ENCODE measurements around the gene SPATA46. TPM values are rescaled to one million over a fixed set of nuclear protein-coding genes. Genes with fewer than 3 reads are reported as not detected.

SPATA46 gene
- total and polyA plus RNA-seq, 8 donors, result not detected

DNA sequence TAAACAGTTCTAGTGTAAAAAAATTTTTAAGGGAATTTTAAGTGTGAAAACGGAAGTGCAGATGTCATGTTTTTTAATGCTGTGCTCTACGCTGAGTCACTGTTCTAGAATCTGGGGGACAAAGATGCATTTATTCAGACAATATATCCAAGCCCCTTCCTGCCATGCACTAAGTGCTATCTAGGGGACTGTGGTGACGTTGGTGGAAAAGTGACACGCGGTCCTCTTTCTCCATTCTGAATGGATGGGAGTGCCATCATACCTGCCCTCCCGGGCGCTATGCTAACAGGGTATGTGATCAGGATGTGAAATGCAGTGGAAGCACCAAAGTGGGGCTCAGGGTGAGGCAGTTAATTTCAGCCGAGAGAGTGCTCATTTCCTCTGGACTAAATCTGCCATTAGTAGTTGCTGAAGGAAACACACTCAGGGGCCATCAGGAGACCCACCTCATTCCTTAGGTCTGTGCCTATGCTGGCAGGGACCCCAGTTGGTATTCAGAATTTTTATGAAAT, 11.5 kb upstream of the SPATA46 start:
- H3K4me1 ChIP-seq, result no peaks in the 10 kb centered on the region
- DNase-seq, result no peak
- FAIRE-seq, result no peak
- no peak for ATAC-seq
- H3K27ac ChIP-seq, result no peak overlapping the region
- 72 to 79% methylated on average over 8 of the region's 8 CpGs for WGBS, 2 donors
- H3K9me3 ChIP-seq, result no peaks in the 10 kb centered on the region
- no peaks in the 10 kb centered on the region for H3K27me3 ChIP-seq
- no peak overlapping the region for H3K4me3 ChIP-seq
- intact Hi-C loops (cut with DNase I), result loop anchor here in 2 of 3 donors (5.0 to 10.0 kb wide), 2 partner anchors 331 to 333 kb away; no protein-coding TSS in a partner anchor
- TF ChIP-seq, protein P1, sequence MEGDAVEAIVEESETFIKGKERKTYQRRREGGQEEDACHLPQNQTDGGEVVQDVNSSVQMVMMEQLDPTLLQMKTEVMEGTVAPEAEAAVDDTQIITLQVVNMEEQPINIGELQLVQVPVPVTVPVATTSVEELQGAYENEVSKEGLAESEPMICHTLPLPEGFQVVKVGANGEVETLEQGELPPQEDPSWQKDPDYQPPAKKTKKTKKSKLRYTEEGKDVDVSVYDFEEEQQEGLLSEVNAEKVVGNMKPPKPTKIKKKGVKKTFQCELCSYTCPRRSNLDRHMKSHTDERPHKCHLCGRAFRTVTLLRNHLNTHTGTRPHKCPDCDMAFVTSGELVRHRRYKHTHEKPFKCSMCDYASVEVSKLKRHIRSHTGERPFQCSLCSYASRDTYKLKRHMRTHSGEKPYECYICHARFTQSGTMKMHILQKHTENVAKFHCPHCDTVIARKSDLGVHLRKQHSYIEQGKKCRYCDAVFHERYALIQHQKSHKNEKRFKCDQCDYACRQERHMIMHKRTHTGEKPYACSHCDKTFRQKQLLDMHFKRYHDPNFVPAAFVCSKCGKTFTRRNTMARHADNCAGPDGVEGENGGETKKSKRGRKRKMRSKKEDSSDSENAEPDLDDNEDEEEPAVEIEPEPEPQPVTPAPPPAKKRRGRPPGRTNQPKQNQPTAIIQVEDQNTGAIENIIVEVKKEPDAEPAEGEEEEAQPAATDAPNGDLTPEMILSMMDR (IDR thresholded peaks at IDR 0.05), result no peak
- no peaks in the 10 kb centered on the region for H3K36me3 ChIP-seq

DNA sequence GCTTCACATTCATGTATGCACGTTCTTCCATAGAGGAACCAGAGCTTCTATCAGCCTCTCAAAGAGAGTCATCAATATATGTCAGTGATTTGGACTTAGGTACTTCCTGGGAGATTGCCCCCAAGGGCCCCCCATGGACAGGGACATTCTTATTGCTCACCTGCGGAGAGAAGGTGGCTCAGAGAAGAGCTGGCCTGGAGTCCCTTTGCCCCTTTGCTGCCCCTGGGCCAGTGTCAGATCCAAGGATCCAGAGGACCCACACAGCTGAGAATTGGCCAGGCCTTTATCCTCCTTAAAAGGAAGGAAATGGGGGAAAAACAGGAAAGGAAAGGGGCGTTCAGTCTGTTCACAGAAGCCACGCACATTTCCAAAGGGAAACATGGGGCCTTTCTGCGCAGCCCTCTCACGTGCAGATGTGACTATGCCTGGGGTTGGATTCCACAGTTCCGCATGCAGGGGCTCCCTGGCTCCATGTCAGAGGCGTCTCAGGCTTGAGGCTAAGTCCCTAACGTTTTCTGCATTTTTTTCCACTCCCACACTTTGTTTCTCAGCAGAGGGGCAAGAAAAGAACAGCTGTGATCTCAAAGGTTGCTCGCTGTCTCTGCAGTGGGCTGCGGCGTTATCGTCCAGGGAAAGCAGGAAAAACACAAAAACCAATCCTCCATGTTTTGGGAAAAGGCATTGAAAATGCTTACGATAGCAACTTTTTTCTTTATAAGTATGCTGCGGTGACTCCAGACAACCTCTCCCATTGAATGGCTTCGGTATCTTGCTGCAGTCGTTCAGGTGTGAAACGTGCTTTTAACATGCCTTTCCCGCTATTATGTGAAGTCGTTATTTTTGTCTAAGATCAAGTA, 10.8 kb upstream of the SPATA46 start:
- intact Hi-C loops (cut with DNase I), result loop anchor here in 2 of 3 donors (5.0 to 10.0 kb wide), 2 partner anchors 330 to 333 kb away; no protein-coding TSS in a partner anchor
- no peak overlapping the region for H3K27ac ChIP-seq
- no peaks in the 10 kb centered on the region for H3K27me3 ChIP-seq
- TF ChIP-seq, protein P1 (IDR thresholded peaks at IDR 0.05), result no peak
- no peaks in the 10 kb centered on the region for H3K4me1 ChIP-seq
- ATAC-seq (no peak), FAIRE-seq (no peak), DNase-seq (no peak)
- no peaks in the 10 kb centered on the region for H3K9me3 ChIP-seq
- H3K36me3 ChIP-seq, result no peaks in the 10 kb centered on the region
- 76 to 79% methylated on average over 20 of the region's 20 CpGs for WGBS, 2 donors
- no peak overlapping the region for H3K4me3 ChIP-seq

DNA sequence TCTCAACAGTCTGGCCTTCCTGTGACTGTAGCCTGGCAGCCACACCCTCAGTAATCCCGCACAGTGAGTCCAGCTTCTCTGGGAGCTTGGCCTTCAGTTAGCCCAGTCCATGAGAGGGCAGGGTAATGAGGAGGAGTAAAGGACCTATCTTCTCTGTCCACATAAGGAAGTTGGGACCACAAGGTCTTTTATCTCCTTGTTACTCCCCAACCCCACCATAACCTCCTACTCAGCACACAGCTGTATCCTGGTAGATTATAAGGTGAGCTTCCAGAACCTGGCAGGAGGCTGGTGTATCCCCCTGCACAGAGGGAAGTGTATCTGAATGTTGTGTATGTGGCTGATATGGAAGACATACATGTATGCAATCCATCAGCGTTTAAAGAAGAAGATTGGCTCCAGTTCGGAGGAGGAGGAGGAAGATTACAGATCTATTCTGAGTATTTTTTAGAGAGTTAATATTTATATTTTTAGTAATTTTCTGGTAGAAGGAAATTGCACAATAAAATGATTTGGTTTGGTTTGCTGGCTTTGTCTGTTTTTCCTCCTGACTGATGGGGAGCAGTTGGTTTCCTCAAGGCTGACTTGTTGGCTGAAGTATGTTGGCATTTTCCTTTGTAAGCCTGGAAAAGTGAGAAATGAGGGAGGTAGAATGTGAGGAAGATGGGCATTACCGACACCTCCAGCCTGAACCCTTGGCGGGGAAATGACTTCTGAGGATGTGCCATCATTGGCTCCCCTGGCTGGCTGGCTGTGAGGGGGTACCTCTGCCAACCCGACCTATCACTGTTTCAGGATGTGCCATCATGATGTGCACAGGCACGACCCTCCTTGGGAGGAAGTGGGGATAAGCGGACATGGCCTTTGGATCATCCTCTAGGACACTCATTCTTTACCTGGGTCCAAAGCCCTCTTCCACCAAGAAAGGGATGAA, 9.9 kb upstream of the SPATA46 start:
- no peaks in the 10 kb centered on the region for H3K36me3 ChIP-seq
- H3K4me1 ChIP-seq, result no peaks in the 10 kb centered on the region
- TF ChIP-seq, protein P1 (IDR thresholded peaks at IDR 0.05), result no peak
- no peak overlapping the region for H3K27ac ChIP-seq
- H3K27me3 ChIP-seq, result no peaks in the 10 kb centered on the region
- H3K9me3 ChIP-seq, result no peaks in the 10 kb centered on the region
- no peak for ATAC-seq
- intact Hi-C loops (cut with DNase I), result loop anchor here in 2 of 3 donors (5.0 to 10.0 kb wide), 2 partner anchors 329 to 332 kb away; no protein-coding TSS in a partner anchor
- DNase-seq, result no peak
- 78 to 80% methylated on average over 8 of the region's 8 CpGs for WGBS, 2 donors
- no peak for FAIRE-seq
- H3K4me3 ChIP-seq, result no peak overlapping the region

DNA sequence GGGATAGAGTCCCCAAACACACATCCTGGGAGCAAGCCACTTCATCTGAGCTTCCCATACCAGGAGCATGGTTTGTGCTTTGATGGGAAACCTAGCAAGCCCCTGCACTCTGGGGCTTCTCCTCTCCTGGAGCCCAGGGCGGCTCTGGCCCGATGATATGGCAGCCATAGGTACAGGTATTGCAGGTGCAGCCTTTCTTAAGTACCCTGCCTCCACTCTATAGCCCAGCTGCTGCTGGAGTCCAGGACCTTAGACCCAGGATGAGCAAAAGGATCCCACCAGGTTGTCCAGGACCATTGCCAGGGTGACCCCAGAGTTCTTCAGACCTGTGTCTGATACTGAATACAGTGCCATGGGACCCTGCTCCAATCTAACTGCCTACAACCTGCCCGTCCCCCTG, 9.0 kb upstream of the SPATA46 start:
- intact Hi-C loops (cut with DNase I), result loop anchor here in 2 of 3 donors (5.0 to 10.0 kb wide), 2 partner anchors 328 to 331 kb away; no protein-coding TSS in a partner anchor
- FAIRE-seq, result no peak
- 84 to 88% methylated on average over 3 of the region's 3 CpGs for WGBS, 2 donors

More for the DNA sequence above, 9.0 kb upstream of the SPATA46 start:
- Histone ChIP-seq H3K9me3 (no peaks in the 10 kb centered on the region), H3K36me3 (no peaks in the 10 kb centered on the region), H3K4me1 (no peaks in the 10 kb centered on the region), H3K27ac (no peak overlapping the region), H3K4me3 (no peak overlapping the region), H3K27me3 (no peaks in the 10 kb centered on the region)
- ATAC-seq (no peak), DNase-seq (no peak)
- TF ChIP-seq, protein P1 (IDR thresholded peaks at IDR 0.05), result no peak

Data from pancreas (tissue), 10 donors.